ENCODE data around the gene JMJD8. TPM values are rescaled to one million over a fixed set of nuclear protein-coding genes. Genes with fewer than 3 reads are reported as not detected.

Gene JMJD8
- total RNA-seq, 1 donor from 2014 or later, result 57.6 TPM

GRCh38 chr16:681746-682427 lies 2.2 kb downstream of the JMJD8 start:
- peaks cover 14% of the 10 kb centered on the region for H3K36me3 Mint-ChIP-seq (ENCODE audit: unreplicated experiment)
- no peaks in the 10 kb centered on the region for H3K9me3 Mint-ChIP-seq (ENCODE audit: unreplicated experiment)
- H3K4me1 Mint-ChIP-seq (ENCODE audit: unreplicated experiment), result peaks cover 23% of the 10 kb centered on the region
- no peak for DNase-seq (ENCODE audit: extremely low spot score, unreplicated experiment)
- TF ChIP-seq, protein P1, sequence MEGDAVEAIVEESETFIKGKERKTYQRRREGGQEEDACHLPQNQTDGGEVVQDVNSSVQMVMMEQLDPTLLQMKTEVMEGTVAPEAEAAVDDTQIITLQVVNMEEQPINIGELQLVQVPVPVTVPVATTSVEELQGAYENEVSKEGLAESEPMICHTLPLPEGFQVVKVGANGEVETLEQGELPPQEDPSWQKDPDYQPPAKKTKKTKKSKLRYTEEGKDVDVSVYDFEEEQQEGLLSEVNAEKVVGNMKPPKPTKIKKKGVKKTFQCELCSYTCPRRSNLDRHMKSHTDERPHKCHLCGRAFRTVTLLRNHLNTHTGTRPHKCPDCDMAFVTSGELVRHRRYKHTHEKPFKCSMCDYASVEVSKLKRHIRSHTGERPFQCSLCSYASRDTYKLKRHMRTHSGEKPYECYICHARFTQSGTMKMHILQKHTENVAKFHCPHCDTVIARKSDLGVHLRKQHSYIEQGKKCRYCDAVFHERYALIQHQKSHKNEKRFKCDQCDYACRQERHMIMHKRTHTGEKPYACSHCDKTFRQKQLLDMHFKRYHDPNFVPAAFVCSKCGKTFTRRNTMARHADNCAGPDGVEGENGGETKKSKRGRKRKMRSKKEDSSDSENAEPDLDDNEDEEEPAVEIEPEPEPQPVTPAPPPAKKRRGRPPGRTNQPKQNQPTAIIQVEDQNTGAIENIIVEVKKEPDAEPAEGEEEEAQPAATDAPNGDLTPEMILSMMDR (IDR thresholded peaks at IDR 0.05), result no peak
- peak overlapping the region; percentile 23 for H3K27ac Mint-ChIP-seq (ENCODE audit: unreplicated experiment)
- no peaks in the 10 kb centered on the region for H3K27me3 Mint-ChIP-seq (ENCODE audit: unreplicated experiment)
- peak overlapping the region; percentile 81 for H3K4me3 Mint-ChIP-seq (ENCODE audit: unreplicated experiment)

- no peak for DNase-seq (ENCODE audit: extremely low spot score, unreplicated experiment)
- TF ChIP-seq, protein P1 (IDR thresholded peaks at IDR 0.05), result no peak
- Mint-ChIP-seq H3K36me3 (ENCODE audit: unreplicated experiment) (peaks cover 13% of the 10 kb centered on the region), H3K4me1 (ENCODE audit: unreplicated experiment) (peaks cover 22% of the 10 kb centered on the region), H3K27me3 (ENCODE audit: unreplicated experiment) (no peaks in the 10 kb centered on the region), H3K9me3 (ENCODE audit: unreplicated experiment) (no peaks in the 10 kb centered on the region), H3K4me3 (ENCODE audit: unreplicated experiment) (peak overlapping the region; percentile 81), H3K27ac (ENCODE audit: unreplicated experiment) (peak overlapping the region; percentile 72)
Measured at GRCh38 chr16:680967-681745, 3.0 kb downstream of the JMJD8 start.

GRCh38 chr16:680625-680945 lies 3.5 kb downstream of the JMJD8 start:
- no peak for DNase-seq (ENCODE audit: extremely low spot score, unreplicated experiment)
- no peaks in the 10 kb centered on the region for H3K9me3 Mint-ChIP-seq (ENCODE audit: unreplicated experiment)
- H3K27me3 Mint-ChIP-seq (ENCODE audit: unreplicated experiment), result no peaks in the 10 kb centered on the region
- H3K4me1 Mint-ChIP-seq (ENCODE audit: unreplicated experiment), result peaks cover 21% of the 10 kb centered on the region
- H3K4me3 Mint-ChIP-seq (ENCODE audit: unreplicated experiment), result peak overlapping the region; percentile 81
- TF ChIP-seq, protein P1 (IDR thresholded peaks at IDR 0.05), result no peak
- peaks cover 11% of the 10 kb centered on the region for H3K36me3 Mint-ChIP-seq (ENCODE audit: unreplicated experiment)
- H3K27ac Mint-ChIP-seq (ENCODE audit: unreplicated experiment), result peak overlapping the region; percentile 72

DNA sequence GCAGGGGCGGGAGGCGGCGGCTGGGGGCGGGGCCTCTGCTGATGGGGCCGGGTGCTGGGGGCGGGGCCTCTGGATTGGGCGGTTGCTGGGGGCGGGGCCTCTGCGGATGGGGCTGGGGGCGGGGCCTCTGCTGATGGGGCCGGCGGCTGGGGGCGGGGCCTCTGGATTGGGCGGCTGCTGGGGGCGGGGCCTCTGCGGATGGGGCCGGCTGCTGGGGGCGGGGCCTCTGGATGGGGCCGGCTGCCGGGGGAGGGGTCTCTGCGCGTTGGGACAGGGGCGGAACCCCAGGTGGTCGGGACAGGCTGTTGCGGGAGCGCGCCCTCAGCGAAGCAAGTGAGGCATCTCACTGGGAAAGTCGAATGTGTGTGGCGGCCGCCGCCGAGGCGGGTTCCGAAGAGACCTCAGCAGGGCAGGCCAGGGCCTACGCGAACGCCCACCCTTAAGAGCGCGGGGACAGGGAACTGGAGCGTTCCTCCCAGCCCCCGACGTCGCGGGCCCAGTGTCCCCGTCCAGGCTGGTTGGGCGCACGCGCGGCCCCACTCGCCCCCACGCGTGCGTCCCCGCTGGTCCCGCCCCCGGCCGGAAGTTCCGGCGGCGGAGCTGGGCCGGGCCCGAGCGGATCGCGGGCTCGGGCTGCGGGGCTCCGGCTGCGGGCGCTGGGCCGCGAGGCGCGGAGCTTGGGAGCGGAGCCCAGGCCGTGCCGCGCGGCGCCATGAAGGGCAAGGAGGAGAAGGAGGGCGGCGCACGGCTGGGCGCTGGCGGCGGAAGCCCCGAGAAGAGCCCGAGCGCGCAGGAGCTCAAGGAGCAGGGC lies 4.1 kb downstream of the JMJD8 start, which contains the start of gene STUB1:
STUB1 (plus strand) TSS at position 597 of the 811 bp plus-strand sequence; CDS start at position 713, 116 bp downstream.
- Mint-ChIP-seq H3K36me3 (ENCODE audit: unreplicated experiment) (peaks cover 11% of the 10 kb centered on the region), H3K4me3 (ENCODE audit: unreplicated experiment) (peak within 1 kb of the TSS; percentile 81), H3K4me1 (ENCODE audit: unreplicated experiment) (peaks cover 24% of the 10 kb centered on the region), H3K27ac (ENCODE audit: unreplicated experiment) (peak within 1 kb of the TSS; percentile 88), H3K27me3 (ENCODE audit: unreplicated experiment) (no peaks in the 10 kb centered on the region), H3K9me3 (ENCODE audit: unreplicated experiment) (no peaks in the 10 kb centered on the region)
- peak; percentile 97 for DNase-seq (ENCODE audit: extremely low spot score, unreplicated experiment)
- TF ChIP-seq, protein P1 (IDR thresholded peaks at IDR 0.05), result no peak

Data from osteocyte (in vitro differentiated cells).